Measurements from ENCODE around the gene INPP5E.

INPP5E gene

GRCh38 chr9:136443087-136443486 is 3.4 kb upstream of the INPP5E start:
- no peak overlapping the region for H3K4me3 ChIP-seq (ENCODE audit: low read depth, low read length)
- no peaks in the 10 kb centered on the region for H3K27me3 ChIP-seq (ENCODE audit: control insufficient read depth, insufficient read depth, low read length)
- no peak overlapping the region for H3K27ac ChIP-seq (ENCODE audit: low read depth, low read length)
- H3K9ac ChIP-seq (ENCODE audit: low read length): no peak overlapping the region
- no peaks in the 10 kb centered on the region for H3K4me1 ChIP-seq (ENCODE audit: control insufficient read depth, insufficient read depth, low read length)
- peaks cover 78% of the 10 kb centered on the region for H3K36me3 ChIP-seq (ENCODE audit: control insufficient read depth, insufficient read depth, low read length)
- H3K9me3 ChIP-seq (ENCODE audit: control insufficient read depth, insufficient read depth, low read depth, low read length): no peaks in the 10 kb centered on the region

GRCh38 chr9:136442265-136442664 is 2.6 kb upstream of the INPP5E start:
- no peak overlapping the region for H3K27ac ChIP-seq (ENCODE audit: low read depth, low read length)
- H3K9me3 ChIP-seq (ENCODE audit: control insufficient read depth, insufficient read depth, low read depth, low read length): no peaks in the 10 kb centered on the region
- H3K4me1 ChIP-seq (ENCODE audit: control insufficient read depth, insufficient read depth, low read length): peaks cover 6% of the 10 kb centered on the region; the same call in 1 of the 2 replicates
- H3K9ac ChIP-seq (ENCODE audit: low read length): no peak overlapping the region
- H3K36me3 ChIP-seq (ENCODE audit: control insufficient read depth, insufficient read depth, low read length): peaks cover 70% of the 10 kb centered on the region
- H3K27me3 ChIP-seq (ENCODE audit: control insufficient read depth, insufficient read depth, low read length): no peaks in the 10 kb centered on the region
- no peak overlapping the region for H3K4me3 ChIP-seq (ENCODE audit: low read depth, low read length)

- peaks cover 66% of the 10 kb centered on the region for H3K36me3 ChIP-seq (ENCODE audit: control insufficient read depth, insufficient read depth, low read length)
These were observed 2.1 kb upstream of the INPP5E start for GRCh38 chr9:136441681-136442245.

GRCh38 chr9:136441191-136441680 is 1.6 kb upstream of the INPP5E start:
- H3K36me3 ChIP-seq (ENCODE audit: control insufficient read depth, insufficient read depth, low read length): peaks cover 64% of the 10 kb centered on the region
- no peaks in the 10 kb centered on the region for H3K27me3 ChIP-seq (ENCODE audit: control insufficient read depth, insufficient read depth, low read length)
- H3K4me3 ChIP-seq (ENCODE audit: low read depth, low read length): no peak overlapping the region
- H3K27ac ChIP-seq (ENCODE audit: low read depth, low read length): no peak overlapping the region
- H3K9me3 ChIP-seq (ENCODE audit: control insufficient read depth, insufficient read depth, low read depth, low read length): no peaks in the 10 kb centered on the region
- H3K4me1 ChIP-seq (ENCODE audit: control insufficient read depth, insufficient read depth, low read length): peaks cover 7% of the 10 kb centered on the region; the same call in 1 of the 2 replicates
- no peak overlapping the region for H3K9ac ChIP-seq (ENCODE audit: low read length)

More at GRCh38 chr9:136441681-136442245, 2.1 kb upstream of the INPP5E start:
- Histone ChIP-seq H3K27ac (ENCODE audit: low read depth, low read length) (no peak overlapping the region), H3K4me1 (ENCODE audit: control insufficient read depth, insufficient read depth, low read length) (peaks cover 7% of the 10 kb centered on the region; the same call in 1 of the 2 replicates), H3K4me3 (ENCODE audit: low read depth, low read length) (no peak overlapping the region), H3K27me3 (ENCODE audit: control insufficient read depth, insufficient read depth, low read length) (no peaks in the 10 kb centered on the region), H3K9me3 (ENCODE audit: control insufficient read depth, insufficient read depth, low read depth, low read length) (no peaks in the 10 kb centered on the region), H3K9ac (ENCODE audit: low read length) (no peak overlapping the region)

GRCh38 chr9:136438548-136439480 is 831 bp downstream of the INPP5E start:
- Histone ChIP-seq H3K9me3 (ENCODE audit: control insufficient read depth, insufficient read depth, low read depth, low read length) (no peaks in the 10 kb centered on the region), H3K27me3 (ENCODE audit: control insufficient read depth, insufficient read depth, low read length) (no peaks in the 10 kb centered on the region), H3K4me3 (ENCODE audit: low read depth, low read length) (peak overlapping the region; percentile 80), H3K9ac (ENCODE audit: low read length) (peak overlapping the region; percentile 87), H3K36me3 (ENCODE audit: control insufficient read depth, insufficient read depth, low read length) (peaks cover 56% of the 10 kb centered on the region), H3K4me1 (ENCODE audit: control insufficient read depth, insufficient read depth, low read length) (peaks cover 7% of the 10 kb centered on the region; the same call in 1 of the 2 replicates), H3K27ac (ENCODE audit: low read depth, low read length) (peak overlapping the region; percentile 83; the same call in 1 of the 2 replicates)

GRCh38 chr9:136437839-136438547 is 1.7 kb downstream of the INPP5E start:
- Histone ChIP-seq H3K9ac (ENCODE audit: low read length) (peak overlapping the region; percentile 87), H3K4me1 (ENCODE audit: control insufficient read depth, insufficient read depth, low read length) (peaks cover 7% of the 10 kb centered on the region; the same call in 1 of the 2 replicates), H3K4me3 (ENCODE audit: low read depth, low read length) (peak overlapping the region; percentile 80), H3K27me3 (ENCODE audit: control insufficient read depth, insufficient read depth, low read length) (no peaks in the 10 kb centered on the region), H3K9me3 (ENCODE audit: control insufficient read depth, insufficient read depth, low read depth, low read length) (no peaks in the 10 kb centered on the region), H3K27ac (ENCODE audit: low read depth, low read length) (no peak overlapping the region; the same call in 1 of the 2 replicates), H3K36me3 (ENCODE audit: control insufficient read depth, insufficient read depth, low read length) (peaks cover 48% of the 10 kb centered on the region)

- peaks cover 46% of the 10 kb centered on the region for H3K36me3 ChIP-seq (ENCODE audit: control insufficient read depth, insufficient read depth, low read length)
- H3K4me3 ChIP-seq (ENCODE audit: low read depth, low read length): peak overlapping the region; percentile 80
- H3K4me1 ChIP-seq (ENCODE audit: control insufficient read depth, insufficient read depth, low read length): peaks cover 7% of the 10 kb centered on the region; the same call in 1 of the 2 replicates
- H3K27me3 ChIP-seq (ENCODE audit: control insufficient read depth, insufficient read depth, low read length): no peaks in the 10 kb centered on the region
- no peaks in the 10 kb centered on the region for H3K9me3 ChIP-seq (ENCODE audit: control insufficient read depth, insufficient read depth, low read depth, low read length)
- peak overlapping the region; percentile 17 for H3K9ac ChIP-seq (ENCODE audit: low read length)
- H3K27ac ChIP-seq (ENCODE audit: low read depth, low read length): no peak overlapping the region
These were observed 2.2 kb downstream of the INPP5E start for GRCh38 chr9:136437430-136437829.

GRCh38 chr9:136436055-136436634 is 3.5 kb downstream of the INPP5E start:
- Histone ChIP-seq H3K9me3 (ENCODE audit: control insufficient read depth, insufficient read depth, low read depth, low read length) (no peaks in the 10 kb centered on the region), H3K4me1 (ENCODE audit: control insufficient read depth, insufficient read depth, low read length) (peaks cover 7% of the 10 kb centered on the region; the same call in 1 of the 2 replicates), H3K36me3 (ENCODE audit: control insufficient read depth, insufficient read depth, low read length) (peaks cover 39% of the 10 kb centered on the region), H3K9ac (ENCODE audit: low read length) (no peak overlapping the region), H3K4me3 (ENCODE audit: low read depth, low read length) (no peak overlapping the region), H3K27ac (ENCODE audit: low read depth, low read length) (no peak overlapping the region), H3K27me3 (ENCODE audit: control insufficient read depth, insufficient read depth, low read length) (no peaks in the 10 kb centered on the region)

- peaks cover 41% of the 10 kb centered on the region for H3K36me3 ChIP-seq (ENCODE audit: control insufficient read depth, insufficient read depth, low read length)
- no peak overlapping the region for H3K27ac ChIP-seq (ENCODE audit: low read depth, low read length)
- no peaks in the 10 kb centered on the region for H3K9me3 ChIP-seq (ENCODE audit: control insufficient read depth, insufficient read depth, low read depth, low read length)
- no peaks in the 10 kb centered on the region for H3K27me3 ChIP-seq (ENCODE audit: control insufficient read depth, insufficient read depth, low read length)
- peaks cover 7% of the 10 kb centered on the region; the same call in 1 of the 2 replicates for H3K4me1 ChIP-seq (ENCODE audit: control insufficient read depth, insufficient read depth, low read length)
- H3K4me3 ChIP-seq (ENCODE audit: low read depth, low read length): no peak overlapping the region
- no peak overlapping the region for H3K9ac ChIP-seq (ENCODE audit: low read length)
These were observed 5.0 kb downstream of the INPP5E start for GRCh38 chr9:136434580-136435169.
